SK-N-SH (cell line): ENCODE results near the gene ADCY5.

Experiments used
- EP300 ChIP-seq, 2 experiments: IDR thresholded peaks; 2 replicates each; pipeline versions ENCODE4 v1.4.0 to v1.6.1; 2012; ENCODE audit warnings: borderline replicate concordance in 1 of 2, low read depth in 1 of 2, low read length in 1 of 2
- EZH2phosphoT487 ChIP-seq: fragments of 200-600 bp; sonication (generic); IDR thresholded peaks from 2 replicates; pipeline ENCODE4 v1.6.1; 2017; ENCODE audit warnings: low read depth, mixed run types, mild to moderate bottlenecking, antibody characterized with exemption, moderate library complexity, borderline replicate concordance
- NFIC ChIP-seq: IDR thresholded peaks from 2 replicates; pipeline ENCODE4 v1.4.0; 2012; ENCODE audit warnings: borderline replicate concordance
- POLR2AphosphoS5 ChIP-seq: IDR thresholded peaks from 2 replicates; pipeline ENCODE4 v1.6.1; 2012; ENCODE audit warnings: low read depth, low read length
- RAD21 ChIP-seq: IDR thresholded peaks from 2 replicates; pipeline ENCODE4 v1.6.1; 2012; ENCODE audit warnings: mild to moderate bottlenecking, low read length
- TAF1 ChIP-seq: IDR thresholded peaks from 2 replicates; pipeline ENCODE4 v1.6.1; 2012; ENCODE audit warnings: low read depth, mild to moderate bottlenecking, low read length, moderate library complexity, borderline replicate concordance
- TF ChIP-seq, protein P1 (sequence below): fragments of 200-600 bp; sonication (generic); IDR thresholded peaks from 2 replicates; pipeline ENCODE4 v1.6.1; 2017; ENCODE audit warnings: antibody characterized with exemption, mild to moderate bottlenecking, moderate library complexity
- TF ChIP-seq, protein P2 (sequence below): IDR thresholded peaks from 2 replicates; pipeline ENCODE4 v1.4.0; 2012; ENCODE audit warnings: low read depth, borderline replicate concordance
- TF ChIP-seq, protein P3 (sequence below): IDR thresholded peaks from 2 replicates; pipeline ENCODE4 v1.6.1; 2012; ENCODE audit warnings: mild to moderate bottlenecking, low read depth, low read length, moderate library complexity
- TF ChIP-seq, protein P4 (sequence below): fragments of 150-350 bp; IDR thresholded peaks from 2 replicates; pipeline ENCODE4 v1.6.1; 2017; ENCODE audit warnings: antibody characterized with exemption, low read length, low read depth, borderline replicate concordance

DNA sequence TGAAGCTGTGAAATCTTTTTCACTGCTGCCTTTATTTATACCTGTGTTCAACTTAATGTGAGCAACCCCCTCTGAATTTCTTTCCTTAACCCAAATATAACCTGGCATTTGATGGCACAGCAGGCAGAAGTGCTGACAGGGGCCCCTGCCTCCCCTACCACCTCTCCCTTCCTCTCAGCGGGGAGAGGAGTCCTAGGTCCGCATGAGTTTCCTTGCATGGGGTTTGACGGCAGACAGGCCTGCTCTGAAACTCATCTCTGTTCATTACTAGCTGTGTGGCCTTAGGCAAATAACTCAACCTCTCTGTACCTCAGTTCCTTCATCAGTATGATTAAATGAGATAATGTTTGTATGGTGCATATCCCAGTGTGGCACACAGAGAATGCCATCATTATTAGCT lies 167.5 kb downstream of the ADCY5 start:
- TF ChIP-seq RAD21, result no peak
- TF ChIP-seq, protein P1, sequence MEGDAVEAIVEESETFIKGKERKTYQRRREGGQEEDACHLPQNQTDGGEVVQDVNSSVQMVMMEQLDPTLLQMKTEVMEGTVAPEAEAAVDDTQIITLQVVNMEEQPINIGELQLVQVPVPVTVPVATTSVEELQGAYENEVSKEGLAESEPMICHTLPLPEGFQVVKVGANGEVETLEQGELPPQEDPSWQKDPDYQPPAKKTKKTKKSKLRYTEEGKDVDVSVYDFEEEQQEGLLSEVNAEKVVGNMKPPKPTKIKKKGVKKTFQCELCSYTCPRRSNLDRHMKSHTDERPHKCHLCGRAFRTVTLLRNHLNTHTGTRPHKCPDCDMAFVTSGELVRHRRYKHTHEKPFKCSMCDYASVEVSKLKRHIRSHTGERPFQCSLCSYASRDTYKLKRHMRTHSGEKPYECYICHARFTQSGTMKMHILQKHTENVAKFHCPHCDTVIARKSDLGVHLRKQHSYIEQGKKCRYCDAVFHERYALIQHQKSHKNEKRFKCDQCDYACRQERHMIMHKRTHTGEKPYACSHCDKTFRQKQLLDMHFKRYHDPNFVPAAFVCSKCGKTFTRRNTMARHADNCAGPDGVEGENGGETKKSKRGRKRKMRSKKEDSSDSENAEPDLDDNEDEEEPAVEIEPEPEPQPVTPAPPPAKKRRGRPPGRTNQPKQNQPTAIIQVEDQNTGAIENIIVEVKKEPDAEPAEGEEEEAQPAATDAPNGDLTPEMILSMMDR, result no peak
- no peak for TF ChIP-seq NFIC
- TF ChIP-seq POLR2AphosphoS5, result no peak
- TF ChIP-seq, protein P2, sequence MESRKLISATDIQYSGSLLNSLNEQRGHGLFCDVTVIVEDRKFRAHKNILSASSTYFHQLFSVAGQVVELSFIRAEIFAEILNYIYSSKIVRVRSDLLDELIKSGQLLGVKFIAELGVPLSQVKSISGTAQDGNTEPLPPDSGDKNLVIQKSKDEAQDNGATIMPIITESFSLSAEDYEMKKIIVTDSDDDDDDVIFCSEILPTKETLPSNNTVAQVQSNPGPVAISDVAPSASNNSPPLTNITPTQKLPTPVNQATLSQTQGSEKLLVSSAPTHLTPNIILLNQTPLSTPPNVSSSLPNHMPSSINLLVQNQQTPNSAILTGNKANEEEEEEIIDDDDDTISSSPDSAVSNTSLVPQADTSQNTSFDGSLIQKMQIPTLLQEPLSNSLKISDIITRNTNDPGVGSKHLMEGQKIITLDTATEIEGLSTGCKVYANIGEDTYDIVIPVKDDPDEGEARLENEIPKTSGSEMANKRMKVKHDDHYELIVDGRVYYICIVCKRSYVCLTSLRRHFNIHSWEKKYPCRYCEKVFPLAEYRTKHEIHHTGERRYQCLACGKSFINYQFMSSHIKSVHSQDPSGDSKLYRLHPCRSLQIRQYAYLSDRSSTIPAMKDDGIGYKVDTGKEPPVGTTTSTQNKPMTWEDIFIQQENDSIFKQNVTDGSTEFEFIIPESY, result no peak
- TF ChIP-seq, protein P3, sequence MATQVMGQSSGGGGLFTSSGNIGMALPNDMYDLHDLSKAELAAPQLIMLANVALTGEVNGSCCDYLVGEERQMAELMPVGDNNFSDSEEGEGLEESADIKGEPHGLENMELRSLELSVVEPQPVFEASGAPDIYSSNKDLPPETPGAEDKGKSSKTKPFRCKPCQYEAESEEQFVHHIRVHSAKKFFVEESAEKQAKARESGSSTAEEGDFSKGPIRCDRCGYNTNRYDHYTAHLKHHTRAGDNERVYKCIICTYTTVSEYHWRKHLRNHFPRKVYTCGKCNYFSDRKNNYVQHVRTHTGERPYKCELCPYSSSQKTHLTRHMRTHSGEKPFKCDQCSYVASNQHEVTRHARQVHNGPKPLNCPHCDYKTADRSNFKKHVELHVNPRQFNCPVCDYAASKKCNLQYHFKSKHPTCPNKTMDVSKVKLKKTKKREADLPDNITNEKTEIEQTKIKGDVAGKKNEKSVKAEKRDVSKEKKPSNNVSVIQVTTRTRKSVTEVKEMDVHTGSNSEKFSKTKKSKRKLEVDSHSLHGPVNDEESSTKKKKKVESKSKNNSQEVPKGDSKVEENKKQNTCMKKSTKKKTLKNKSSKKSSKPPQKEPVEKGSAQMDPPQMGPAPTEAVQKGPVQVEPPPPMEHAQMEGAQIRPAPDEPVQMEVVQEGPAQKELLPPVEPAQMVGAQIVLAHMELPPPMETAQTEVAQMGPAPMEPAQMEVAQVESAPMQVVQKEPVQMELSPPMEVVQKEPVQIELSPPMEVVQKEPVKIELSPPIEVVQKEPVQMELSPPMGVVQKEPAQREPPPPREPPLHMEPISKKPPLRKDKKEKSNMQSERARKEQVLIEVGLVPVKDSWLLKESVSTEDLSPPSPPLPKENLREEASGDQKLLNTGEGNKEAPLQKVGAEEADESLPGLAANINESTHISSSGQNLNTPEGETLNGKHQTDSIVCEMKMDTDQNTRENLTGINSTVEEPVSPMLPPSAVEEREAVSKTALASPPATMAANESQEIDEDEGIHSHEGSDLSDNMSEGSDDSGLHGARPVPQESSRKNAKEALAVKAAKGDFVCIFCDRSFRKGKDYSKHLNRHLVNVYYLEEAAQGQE, result no peak
- no peak for TF ChIP-seq EP300 (IDR thresholded peaks at IDR 0.05; ENCODE audit: borderline replicate concordance in 1 of 2, low read depth in 1 of 2, low read length in 1 of 2)
- TF ChIP-seq TAF1, result no peak
- TF ChIP-seq, protein P4, sequence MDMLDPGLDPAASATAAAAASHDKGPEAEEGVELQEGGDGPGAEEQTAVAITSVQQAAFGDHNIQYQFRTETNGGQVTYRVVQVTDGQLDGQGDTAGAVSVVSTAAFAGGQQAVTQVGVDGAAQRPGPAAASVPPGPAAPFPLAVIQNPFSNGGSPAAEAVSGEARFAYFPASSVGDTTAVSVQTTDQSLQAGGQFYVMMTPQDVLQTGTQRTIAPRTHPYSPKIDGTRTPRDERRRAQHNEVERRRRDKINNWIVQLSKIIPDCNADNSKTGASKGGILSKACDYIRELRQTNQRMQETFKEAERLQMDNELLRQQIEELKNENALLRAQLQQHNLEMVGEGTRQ, result no peak
- TF ChIP-seq EZH2phosphoT487, result no peak
